Astrocyte of the spinal cord (primary cell): ENCODE measurements around the gene C1orf174.

Source experiments
- DNase-seq: peaks from one replicate; pipeline ENCODE4 v3.0.0; 2011; ENCODE audit warnings: low read depth, low spot score
- H3K4me3 ChIP-seq: 2 replicates; pipeline ENCODE4 v1.5.1; 2011; ENCODE audit warnings: low read depth, mild to moderate bottlenecking, low read length, moderate library complexity
- in situ Hi-C: cut with HindIII; loops from 2 replicates; pipeline ENCODE4 v1.10.0; 2017; ENCODE audit warnings: low sequenced_read_pairs
- TF ChIP-seq, protein P1 (sequence below): IDR thresholded peaks from 2 replicates; pipeline ENCODE4 v1.5.1; 2012; ENCODE audit warnings: low read depth, mild to moderate bottlenecking, low read length, inconsistent platforms

Gene C1orf174

DNA sequence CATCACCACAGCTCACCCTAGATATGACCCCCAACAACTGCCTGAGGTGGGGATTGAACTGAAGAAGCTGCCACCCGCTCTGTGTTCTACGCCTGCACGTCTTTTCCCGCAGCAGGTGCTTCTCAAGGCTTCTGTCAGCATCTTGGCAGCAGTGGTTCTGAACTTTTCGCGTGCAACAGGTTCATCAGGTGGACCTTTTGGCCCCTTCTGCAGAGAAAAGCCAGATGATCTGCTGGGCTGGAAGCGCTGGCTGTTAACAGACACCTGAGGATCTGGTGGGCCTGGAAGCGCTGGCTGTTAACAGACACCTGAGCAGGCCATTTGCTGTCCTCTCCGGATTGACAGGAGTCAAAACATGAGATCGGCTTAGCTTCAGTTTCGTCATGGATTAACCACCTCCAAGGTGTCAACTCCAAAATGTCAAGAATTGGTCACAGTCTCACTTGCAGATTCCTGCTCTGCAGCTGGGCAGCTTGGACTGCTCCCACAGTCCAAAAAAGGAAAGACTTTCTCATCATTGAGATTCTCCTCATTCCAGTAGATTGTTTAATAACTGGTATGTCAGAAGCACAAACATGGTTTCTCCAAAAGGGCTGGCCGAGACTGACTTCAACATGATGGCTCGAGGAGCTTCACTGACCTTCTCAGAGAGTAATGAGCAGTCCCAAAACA, 4.7 kb downstream of the C1orf174 start:
- in situ Hi-C loops = no loop called here
- H3K4me3 ChIP-seq = no peak overlapping the region

DNA sequence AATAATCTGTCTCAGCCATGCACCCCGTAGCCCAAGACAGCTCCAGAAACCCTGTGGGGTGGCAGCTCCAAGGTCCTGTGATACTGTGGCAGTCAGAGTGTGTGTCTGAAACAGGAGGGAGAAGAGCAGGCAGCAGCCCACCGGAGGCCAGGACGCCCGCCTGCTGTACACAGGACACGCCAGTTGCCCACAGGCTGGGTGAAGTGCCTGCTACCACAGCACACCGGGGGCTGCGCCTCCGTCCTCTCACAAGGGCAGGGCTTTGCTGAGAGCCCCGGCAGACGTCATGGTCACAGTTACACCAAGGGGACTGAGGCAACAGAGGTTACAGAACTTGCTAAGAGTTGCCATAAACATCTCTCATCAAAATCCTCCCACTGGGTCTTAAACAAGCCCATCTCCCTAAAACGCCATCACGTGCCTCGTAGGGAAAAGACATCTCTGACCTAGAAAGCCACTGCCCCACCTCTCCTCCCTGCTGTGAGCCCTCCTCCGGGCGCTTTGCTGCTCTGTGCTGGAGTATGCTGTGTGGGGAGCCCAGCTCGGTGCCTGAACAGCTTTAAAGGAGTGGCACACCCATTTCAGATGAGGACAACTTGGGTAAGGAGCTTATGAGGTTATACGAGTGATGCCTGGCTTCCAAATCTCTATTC, 5.3 kb downstream of the C1orf174 start:
- H3K4me3 ChIP-seq = no peak overlapping the region
- TF ChIP-seq, protein P1, sequence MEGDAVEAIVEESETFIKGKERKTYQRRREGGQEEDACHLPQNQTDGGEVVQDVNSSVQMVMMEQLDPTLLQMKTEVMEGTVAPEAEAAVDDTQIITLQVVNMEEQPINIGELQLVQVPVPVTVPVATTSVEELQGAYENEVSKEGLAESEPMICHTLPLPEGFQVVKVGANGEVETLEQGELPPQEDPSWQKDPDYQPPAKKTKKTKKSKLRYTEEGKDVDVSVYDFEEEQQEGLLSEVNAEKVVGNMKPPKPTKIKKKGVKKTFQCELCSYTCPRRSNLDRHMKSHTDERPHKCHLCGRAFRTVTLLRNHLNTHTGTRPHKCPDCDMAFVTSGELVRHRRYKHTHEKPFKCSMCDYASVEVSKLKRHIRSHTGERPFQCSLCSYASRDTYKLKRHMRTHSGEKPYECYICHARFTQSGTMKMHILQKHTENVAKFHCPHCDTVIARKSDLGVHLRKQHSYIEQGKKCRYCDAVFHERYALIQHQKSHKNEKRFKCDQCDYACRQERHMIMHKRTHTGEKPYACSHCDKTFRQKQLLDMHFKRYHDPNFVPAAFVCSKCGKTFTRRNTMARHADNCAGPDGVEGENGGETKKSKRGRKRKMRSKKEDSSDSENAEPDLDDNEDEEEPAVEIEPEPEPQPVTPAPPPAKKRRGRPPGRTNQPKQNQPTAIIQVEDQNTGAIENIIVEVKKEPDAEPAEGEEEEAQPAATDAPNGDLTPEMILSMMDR = no peak
- DNase-seq = no peak
- in situ Hi-C loops = no loop called here

More for the DNA sequence above, 4.7 kb downstream of the C1orf174 start:
- TF ChIP-seq, protein P1 = no peak
- no peak for DNase-seq

DNA sequence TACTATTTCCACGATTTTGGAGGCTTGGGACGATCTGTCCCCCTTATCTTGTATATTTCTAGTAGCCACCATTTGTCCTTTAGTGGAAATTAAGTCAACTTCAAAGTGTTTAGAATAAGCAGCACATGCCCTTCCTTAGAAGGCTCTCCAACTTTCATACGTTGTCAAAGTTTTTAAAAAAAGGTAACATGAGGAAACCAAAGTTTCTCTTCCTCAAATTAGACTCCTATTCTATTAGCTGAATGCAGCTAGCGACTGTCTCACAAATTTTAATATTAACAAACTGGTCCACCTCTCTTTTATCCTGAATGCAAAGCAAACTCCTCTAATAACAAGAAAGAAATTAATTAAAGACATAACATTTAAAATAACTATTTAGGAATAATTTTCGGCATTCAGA, 6.9 kb downstream of the C1orf174 start:
- no peak overlapping the region for H3K4me3 ChIP-seq
- in situ Hi-C loops = no loop called here
- TF ChIP-seq, protein P1 = no peak
- no peak for DNase-seq

DNA sequence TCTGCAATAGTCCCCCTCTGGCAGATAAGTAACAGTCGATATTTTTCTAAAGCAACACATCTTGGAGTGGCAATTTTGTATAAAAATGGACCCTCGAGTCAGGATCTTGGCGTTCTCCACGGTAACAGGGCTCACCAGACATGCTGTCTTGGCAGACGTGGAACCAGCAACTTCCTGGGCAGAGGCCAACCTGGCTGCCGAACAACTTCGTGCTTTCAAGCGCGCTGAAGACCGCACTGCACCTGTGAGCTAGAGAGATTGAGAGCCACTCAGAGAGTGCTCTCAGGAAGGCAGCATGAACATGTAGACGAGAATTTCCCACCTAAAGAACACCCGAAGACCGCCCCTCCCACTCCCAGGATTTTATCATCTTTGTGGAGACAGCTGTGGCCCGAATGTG, 7.3 kb downstream of the C1orf174 start:
- no peak overlapping the region for H3K4me3 ChIP-seq
- DNase-seq = no peak
- TF ChIP-seq, protein P1 = no peak
- in situ Hi-C loops = no loop called here

DNA sequence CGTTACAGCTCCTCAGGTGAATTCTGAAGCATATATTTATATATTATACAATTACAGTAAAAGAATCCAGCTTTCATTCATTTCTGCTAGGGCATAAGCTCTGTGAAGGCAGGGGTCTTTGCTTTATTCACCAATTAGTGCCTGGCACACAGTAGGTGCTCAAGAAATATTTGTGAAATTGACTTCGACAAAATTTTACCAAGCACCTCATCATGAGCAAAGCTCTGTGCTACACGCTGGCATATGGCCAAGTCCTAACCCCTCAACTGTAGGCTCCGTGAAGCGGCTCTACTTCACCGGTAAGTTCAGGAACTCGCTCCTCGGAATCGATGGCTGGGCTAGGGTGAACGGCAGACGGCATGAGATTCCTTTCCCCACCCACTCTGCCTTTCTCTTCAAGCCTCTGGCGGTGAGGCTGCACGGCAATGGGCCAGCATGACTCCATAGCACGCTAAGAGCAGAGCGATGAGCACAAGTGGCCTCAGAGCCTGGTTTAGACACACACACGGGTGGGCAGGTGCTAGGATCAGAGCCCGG, 8.7 kb downstream of the C1orf174 start:
- TF ChIP-seq, protein P1 = no peak
- no peak for DNase-seq
- no peak overlapping the region for H3K4me3 ChIP-seq
- in situ Hi-C loops = no loop called here

DNA sequence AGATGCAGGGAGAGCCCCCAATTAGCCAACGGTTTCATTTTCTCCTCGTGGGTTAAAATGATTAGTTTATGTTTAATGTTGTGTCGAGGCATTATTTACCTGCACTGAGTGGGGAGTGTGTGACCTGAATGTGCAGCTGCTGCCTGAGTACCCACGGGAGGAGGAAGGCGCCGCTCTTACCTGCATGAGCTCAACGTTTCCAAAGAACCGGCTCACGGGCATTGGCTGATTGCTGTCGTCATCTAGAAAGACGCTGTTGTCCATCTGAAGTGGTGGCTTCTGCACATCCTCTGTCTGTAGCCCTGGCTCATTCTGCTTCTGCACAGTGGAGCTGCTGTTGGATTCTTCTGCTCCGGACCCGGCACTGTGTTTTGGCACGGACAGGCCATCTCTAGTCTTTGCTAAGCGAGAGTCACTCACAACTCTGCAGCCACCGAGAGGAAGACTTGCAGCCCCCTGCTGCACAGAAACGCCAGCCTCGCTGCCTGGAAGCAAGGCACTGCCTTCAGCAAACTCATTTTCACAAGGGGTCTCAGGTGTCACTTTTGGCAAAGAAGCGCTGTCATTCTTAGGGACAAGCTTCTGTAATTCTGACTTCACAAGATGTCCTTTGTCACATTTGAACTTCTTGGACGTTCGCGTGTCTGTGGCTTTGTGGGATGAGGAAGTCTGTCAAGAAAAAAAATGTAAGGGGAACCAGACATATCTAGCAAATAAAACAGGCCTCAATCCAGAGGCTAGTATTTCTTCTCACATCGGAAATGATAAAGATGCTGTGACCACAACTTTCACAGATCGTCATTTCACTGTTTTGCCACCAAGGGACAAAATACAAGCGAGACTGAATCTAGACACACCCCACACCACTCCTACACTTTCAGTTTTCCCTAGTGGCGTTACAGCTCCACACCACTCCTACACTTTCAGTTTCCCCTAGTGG, 9.4 kb downstream of the C1orf174 start:
- in situ Hi-C loops = no loop called here
- DNase-seq = no peak
- TF ChIP-seq, protein P1 = no peak
- no peak overlapping the region for H3K4me3 ChIP-seq
